Measurements from ENCODE around the gene ARNT2. TPM values are rescaled to one million over a fixed set of nuclear protein-coding genes. Genes with fewer than 3 reads are reported as not detected.

ARNT2 gene
- total RNA-seq, 1 experiment from 2014 or later: 16.8 TPM

DNA sequence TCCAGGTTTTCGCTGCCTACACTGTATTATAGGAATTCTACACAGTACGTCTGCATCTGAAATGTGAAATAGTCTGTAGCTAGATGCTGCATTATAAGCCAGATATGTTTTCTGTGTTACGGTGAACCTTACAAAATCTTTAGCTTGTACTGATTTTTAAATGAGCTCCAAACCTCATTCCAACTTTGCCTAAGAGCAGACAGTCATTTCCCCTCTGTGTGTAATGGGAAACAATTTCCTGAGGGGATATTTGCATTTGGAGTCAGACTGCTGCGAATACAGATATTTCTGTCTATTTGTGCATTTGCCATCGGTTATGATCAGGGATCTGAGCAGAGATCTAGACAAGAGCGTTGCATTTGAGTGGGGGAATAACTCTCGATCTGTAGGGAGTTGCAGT is 37.5 kb downstream of the ARNT2 start:
- no peak overlapping the region for H3K4me3 ChIP-seq (ENCODE audit: low read depth in 2 of 2, low read length in 2 of 2)
- no peak for ATAC-seq
- no peak for TF ChIP-seq CTCF (IDR thresholded peaks at IDR 0.05)
- no peak for TF ChIP-seq POLR2AphosphoS5 (IDR thresholded peaks at IDR 0.05; ENCODE audit: low read depth, low read length)
- TF ChIP-seq TCF7L2 (IDR thresholded peaks at IDR 0.05; ENCODE audit: low read depth, low read length): no peak
- no peak for TF ChIP-seq SIN3A (IDR thresholded peaks at IDR 0.05; ENCODE audit: borderline replicate concordance, insufficient read depth, low read depth, low read length)
- TF ChIP-seq, protein P1, sequence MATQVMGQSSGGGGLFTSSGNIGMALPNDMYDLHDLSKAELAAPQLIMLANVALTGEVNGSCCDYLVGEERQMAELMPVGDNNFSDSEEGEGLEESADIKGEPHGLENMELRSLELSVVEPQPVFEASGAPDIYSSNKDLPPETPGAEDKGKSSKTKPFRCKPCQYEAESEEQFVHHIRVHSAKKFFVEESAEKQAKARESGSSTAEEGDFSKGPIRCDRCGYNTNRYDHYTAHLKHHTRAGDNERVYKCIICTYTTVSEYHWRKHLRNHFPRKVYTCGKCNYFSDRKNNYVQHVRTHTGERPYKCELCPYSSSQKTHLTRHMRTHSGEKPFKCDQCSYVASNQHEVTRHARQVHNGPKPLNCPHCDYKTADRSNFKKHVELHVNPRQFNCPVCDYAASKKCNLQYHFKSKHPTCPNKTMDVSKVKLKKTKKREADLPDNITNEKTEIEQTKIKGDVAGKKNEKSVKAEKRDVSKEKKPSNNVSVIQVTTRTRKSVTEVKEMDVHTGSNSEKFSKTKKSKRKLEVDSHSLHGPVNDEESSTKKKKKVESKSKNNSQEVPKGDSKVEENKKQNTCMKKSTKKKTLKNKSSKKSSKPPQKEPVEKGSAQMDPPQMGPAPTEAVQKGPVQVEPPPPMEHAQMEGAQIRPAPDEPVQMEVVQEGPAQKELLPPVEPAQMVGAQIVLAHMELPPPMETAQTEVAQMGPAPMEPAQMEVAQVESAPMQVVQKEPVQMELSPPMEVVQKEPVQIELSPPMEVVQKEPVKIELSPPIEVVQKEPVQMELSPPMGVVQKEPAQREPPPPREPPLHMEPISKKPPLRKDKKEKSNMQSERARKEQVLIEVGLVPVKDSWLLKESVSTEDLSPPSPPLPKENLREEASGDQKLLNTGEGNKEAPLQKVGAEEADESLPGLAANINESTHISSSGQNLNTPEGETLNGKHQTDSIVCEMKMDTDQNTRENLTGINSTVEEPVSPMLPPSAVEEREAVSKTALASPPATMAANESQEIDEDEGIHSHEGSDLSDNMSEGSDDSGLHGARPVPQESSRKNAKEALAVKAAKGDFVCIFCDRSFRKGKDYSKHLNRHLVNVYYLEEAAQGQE (IDR thresholded peaks at IDR 0.05; ENCODE audit: insufficient read depth in 1 of 2, low read depth in 2 of 2, low read length in 1 of 2): no peak
- ChIA-PET POLR2A (no interaction called here), CTCF (interaction anchor here (1.0 kb wide), 1 partner anchor 20 kb away, joined by 3 read pairs; no protein-coding TSS in a partner anchor)
- no peak overlapping the region for H3K27ac ChIP-seq (ENCODE audit: low read length)
- no peaks in the 10 kb centered on the region for H3K27me3 ChIP-seq (ENCODE audit: control insufficient read depth, insufficient read depth, low read length)
- DNase-seq (ENCODE audit: low read depth, low spot score): no peak
- H3K9me3 ChIP-seq (ENCODE audit: control insufficient read depth, insufficient read depth, low read depth, low read length): no peaks in the 10 kb centered on the region
- BruUV-seq (replicated peaks): no TSS peak
- H3K4me1 ChIP-seq (ENCODE audit: control insufficient read depth, insufficient read depth, low read length): peaks cover 9% of the 10 kb centered on the region; the same call in 1 of the 2 replicates
- H3K36me3 ChIP-seq (ENCODE audit: control insufficient read depth, insufficient read depth, low read length): no peaks in the 10 kb centered on the region
- in situ Hi-C loops (cut with HindIII; ENCODE audit: low pct_unique_long_range_greater_than_20kb, low sequenced_read_pairs) (no loop called here), intact Hi-C loops (cut with micrococcal nuclease; ENCODE audit: unreplicated experiment) (no loop called here)

DNA sequence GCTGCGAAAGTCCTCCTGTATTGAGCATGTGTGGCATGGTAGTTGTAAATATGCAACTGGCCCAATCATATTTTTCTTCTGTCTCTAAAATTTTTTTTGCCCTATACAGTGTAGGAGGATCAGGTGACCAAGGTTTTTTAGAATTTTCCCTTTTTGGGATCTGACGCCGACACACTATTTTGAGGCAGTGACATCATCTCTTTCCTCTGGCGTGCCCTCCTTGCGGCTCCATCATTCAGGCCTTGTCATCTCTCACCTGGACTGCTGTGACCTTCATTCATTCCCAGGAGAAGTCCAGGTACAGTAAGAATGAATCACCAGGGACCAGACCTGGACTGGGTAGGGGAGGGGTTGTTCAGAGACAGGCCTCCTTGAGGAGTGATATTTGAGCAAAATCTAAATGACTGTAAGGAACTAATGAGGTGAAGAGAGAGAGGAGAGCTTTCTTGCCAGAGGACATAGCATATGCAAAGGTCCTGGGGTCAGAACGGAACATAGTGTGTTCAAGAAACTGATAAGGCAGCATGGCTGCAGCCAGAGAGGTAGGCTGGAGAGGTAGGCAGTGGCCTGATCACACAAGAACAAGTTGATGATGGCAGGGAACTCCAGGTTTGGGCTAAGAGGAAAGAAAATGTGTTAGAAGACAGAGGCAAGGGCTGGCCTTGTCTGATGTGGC is 38.7 kb downstream of the ARNT2 start:
- ChIA-PET CTCF (no interaction called here), POLR2A (no interaction called here)
- DNase-seq (ENCODE audit: low read depth, low spot score) (no peak), ATAC-seq (no peak)
- H3K9me3 ChIP-seq (ENCODE audit: control insufficient read depth, insufficient read depth, low read depth, low read length): no peaks in the 10 kb centered on the region
- no peaks in the 10 kb centered on the region for H3K4me1 ChIP-seq (ENCODE audit: control insufficient read depth, insufficient read depth, low read length)
- intact Hi-C loops (cut with micrococcal nuclease; ENCODE audit: unreplicated experiment): no loop called here
- H3K4me3 ChIP-seq (ENCODE audit: low read depth in 2 of 2, low read length in 2 of 2): no peak overlapping the region
- BruUV-seq (replicated peaks): no TSS peak
- no peak overlapping the region for H3K27ac ChIP-seq (ENCODE audit: low read length)
- TF ChIP-seq, protein P1 (IDR thresholded peaks at IDR 0.05; ENCODE audit: insufficient read depth in 1 of 2, low read depth in 2 of 2, low read length in 1 of 2): no peak
- TF ChIP-seq SIN3A (IDR thresholded peaks at IDR 0.05; ENCODE audit: borderline replicate concordance, insufficient read depth, low read depth, low read length): no peak
- no peak for TF ChIP-seq POLR2AphosphoS5 (IDR thresholded peaks at IDR 0.05; ENCODE audit: low read depth, low read length)
- no peak for TF ChIP-seq TCF7L2 (IDR thresholded peaks at IDR 0.05; ENCODE audit: low read depth, low read length)
- TF ChIP-seq CTCF (IDR thresholded peaks at IDR 0.05): no peak
- in situ Hi-C loops (cut with HindIII; ENCODE audit: low pct_unique_long_range_greater_than_20kb, low sequenced_read_pairs): no loop called here
- no peaks in the 10 kb centered on the region for H3K27me3 ChIP-seq (ENCODE audit: control insufficient read depth, insufficient read depth, low read length)
- H3K36me3 ChIP-seq (ENCODE audit: control insufficient read depth, insufficient read depth, low read length): no peaks in the 10 kb centered on the region
